ENCODE data around the gene C18orf63. TPM values are rescaled to one million over a fixed set of nuclear protein-coding genes. Genes with fewer than 3 reads are reported as not detected.
A peak's percentile ranks its signal among the peaks of the same experiment; 100 is the strongest.

C18orf63 gene
- total and polyA plus RNA-seq, 12 donors: not detected

DNA sequence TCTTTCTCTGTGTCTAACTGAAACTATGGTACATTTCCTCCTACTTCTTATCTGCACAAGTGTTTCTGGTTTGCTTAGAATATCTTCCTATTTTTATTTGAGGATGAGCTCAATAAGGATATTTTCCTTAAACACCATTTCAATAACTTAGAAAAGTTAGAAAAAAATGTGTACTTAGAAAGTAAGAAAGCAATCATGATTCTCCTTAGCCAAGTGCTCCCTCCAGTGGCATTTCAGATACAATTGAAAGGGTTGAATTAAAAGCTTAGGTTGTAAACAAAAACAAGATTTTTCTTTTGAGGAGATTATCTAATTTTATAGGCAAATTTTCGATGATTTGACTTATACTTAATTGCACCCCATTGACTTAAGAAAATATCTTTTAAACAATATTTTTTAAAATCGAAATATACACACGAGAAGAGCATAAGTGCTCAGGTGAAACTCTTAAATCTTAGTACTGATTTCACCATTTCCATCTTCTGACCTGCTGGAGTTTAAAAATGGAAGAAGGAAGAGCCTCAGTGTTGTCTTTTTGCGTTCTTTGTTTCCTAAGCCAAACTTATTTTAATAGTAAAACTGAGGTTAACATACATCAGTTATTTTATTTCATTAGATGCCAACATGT, 26.9 kb downstream of the C18orf63 start:
- ATAC-seq: no peak
- no peaks in the 10 kb centered on the region for H3K9me3 ChIP-seq
- H3K27ac ChIP-seq: no peak overlapping the region
- DNase-seq: peak in 1 of 2 donors; percentile 32
- H3K4me3 ChIP-seq: no peak overlapping the region
- H3K27me3 ChIP-seq: peaks cover 0 to 11% (median 0%) of the 10 kb centered on the region in 7 donors
- no peaks in the 10 kb centered on the region for H3K4me1 ChIP-seq
- no peaks in the 10 kb centered on the region for H3K36me3 ChIP-seq
- TF ChIP-seq, protein P1, sequence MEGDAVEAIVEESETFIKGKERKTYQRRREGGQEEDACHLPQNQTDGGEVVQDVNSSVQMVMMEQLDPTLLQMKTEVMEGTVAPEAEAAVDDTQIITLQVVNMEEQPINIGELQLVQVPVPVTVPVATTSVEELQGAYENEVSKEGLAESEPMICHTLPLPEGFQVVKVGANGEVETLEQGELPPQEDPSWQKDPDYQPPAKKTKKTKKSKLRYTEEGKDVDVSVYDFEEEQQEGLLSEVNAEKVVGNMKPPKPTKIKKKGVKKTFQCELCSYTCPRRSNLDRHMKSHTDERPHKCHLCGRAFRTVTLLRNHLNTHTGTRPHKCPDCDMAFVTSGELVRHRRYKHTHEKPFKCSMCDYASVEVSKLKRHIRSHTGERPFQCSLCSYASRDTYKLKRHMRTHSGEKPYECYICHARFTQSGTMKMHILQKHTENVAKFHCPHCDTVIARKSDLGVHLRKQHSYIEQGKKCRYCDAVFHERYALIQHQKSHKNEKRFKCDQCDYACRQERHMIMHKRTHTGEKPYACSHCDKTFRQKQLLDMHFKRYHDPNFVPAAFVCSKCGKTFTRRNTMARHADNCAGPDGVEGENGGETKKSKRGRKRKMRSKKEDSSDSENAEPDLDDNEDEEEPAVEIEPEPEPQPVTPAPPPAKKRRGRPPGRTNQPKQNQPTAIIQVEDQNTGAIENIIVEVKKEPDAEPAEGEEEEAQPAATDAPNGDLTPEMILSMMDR (IDR thresholded peaks at IDR 0.05): peak; percentile 58 to 87 (median 75)
- 13 to 15% methylated on average over 4 of the region's 4 CpGs for whole genome bisulfite sequencing, 2 donors
- intact Hi-C loops (cut with DNase I): loop anchor here (1.0 to 5.0 kb wide), 8 partner anchors 98 to 150 kb away; no protein-coding TSS in a partner anchor

DNA sequence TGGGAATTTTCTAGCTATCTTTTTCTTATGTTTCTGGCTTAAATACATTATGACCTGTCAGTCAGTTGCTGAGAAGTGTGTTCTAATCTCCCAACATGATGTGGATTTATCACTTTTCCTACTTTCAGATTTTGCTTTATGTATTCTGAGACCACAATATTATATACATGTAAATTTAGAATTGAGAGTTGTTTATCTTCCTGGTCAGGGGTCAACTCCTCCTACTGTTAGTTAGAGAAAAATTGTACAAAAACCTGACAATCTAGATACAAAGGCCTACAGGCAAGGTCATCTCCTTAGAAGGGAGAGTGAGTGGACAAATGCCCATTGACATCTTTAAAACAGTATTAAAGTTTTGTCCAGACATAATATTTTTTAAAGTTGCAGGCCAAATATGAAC, 30.6 kb downstream of the C18orf63 start:
- Histone ChIP-seq H3K4me1 (peaks cover 0 to 3% (median under 1%) of the 10 kb centered on the region in 9 donors), H3K36me3 (no peaks in the 10 kb centered on the region), H3K4me3 (no peak overlapping the region), H3K27me3 (no peaks in the 10 kb centered on the region), H3K27ac (no peak overlapping the region), H3K9me3 (no peaks in the 10 kb centered on the region)
- no peak for DNase-seq
- TF ChIP-seq, protein P1 (IDR thresholded peaks at IDR 0.05): no peak
- no peak for ATAC-seq
- intact Hi-C loops (cut with DNase I): no loop called here

DNA sequence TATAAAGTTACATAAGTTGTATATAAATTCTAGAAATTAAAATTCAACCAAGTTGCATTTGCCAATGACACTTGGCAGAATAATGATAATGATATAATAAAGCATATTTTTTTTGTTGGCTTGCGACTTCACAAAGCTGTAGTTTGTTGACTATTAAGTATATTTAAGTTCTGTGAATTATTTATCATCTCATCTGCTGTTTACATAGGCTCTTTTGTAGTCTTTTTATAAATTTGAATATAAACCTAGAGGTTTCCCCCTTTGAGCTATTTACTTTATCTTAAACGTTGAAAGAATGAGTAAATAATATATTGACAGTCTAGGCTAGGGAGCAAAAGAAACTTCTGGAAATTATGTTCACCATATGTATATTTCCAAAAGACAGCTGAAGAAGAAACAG, 32.9 kb downstream of the C18orf63 start:
- peaks cover 0 to 17% (median 4%) of the 10 kb centered on the region in 9 donors for H3K4me1 ChIP-seq
- 80 to 93% methylated on average over 2 of the region's 2 CpGs for WGBS, 2 donors

GRCh38 chr18:74351354-74351753, 35.7 kb downstream of the C18orf63 start:
- ATAC-seq: peak in 7 of 8 donors; percentile 63 to 81 (median 66)
- DNase-seq: no peak
- intact Hi-C loops (cut with DNase I): loop anchor here in 6 of 10 donors (5.0 kb wide), 3 partner anchors 126 to 201 kb away; no protein-coding TSS in a partner anchor
- TF ChIP-seq, protein P1 (IDR thresholded peaks at IDR 0.05): no peak
- Histone ChIP-seq H3K36me3 (no peaks in the 10 kb centered on the region), H3K27ac (no peak overlapping the region), H3K27me3 (peaks cover 0 to 3% (median 0%) of the 10 kb centered on the region in 7 donors), H3K4me3 (no peak overlapping the region), H3K4me1 (peaks cover 0 to 17% (median 5%) of the 10 kb centered on the region in 9 donors), H3K9me3 (no peaks in the 10 kb centered on the region)
- 29 to 47% methylated on average over 1 of the region's 1 CpG for WGBS, 2 donors

More for the DNA sequence above, 32.9 kb downstream of the C18orf63 start:
- H3K36me3 ChIP-seq: no peaks in the 10 kb centered on the region
- no peak for ATAC-seq
- no peak overlapping the region for H3K4me3 ChIP-seq
- no peak overlapping the region for H3K27ac ChIP-seq
- no peak for DNase-seq
- no peaks in the 10 kb centered on the region for H3K27me3 ChIP-seq
- no peaks in the 10 kb centered on the region for H3K9me3 ChIP-seq
- TF ChIP-seq, protein P1 (IDR thresholded peaks at IDR 0.05): no peak
- intact Hi-C loops (cut with DNase I): no loop called here

All from heart right ventricle (tissue), 16 donors.